Activated naive CD4-positive, alpha-beta T cell (primary cell): ENCODE data around the gene ZBED5.

Source experiments
- DNase-seq, 4 experiments: peaks; one replicate each; lab custom pipeline; 2025; lab: John Stamatoyannopoulos, UW

ZBED5 gene

GRCh38 chr11:10878408-10879214 is 20.8 kb upstream of the ZBED5 start:
- DNase-seq: no peak

- DNase-seq: no peak
These were observed 18.3 kb upstream of the ZBED5 start for GRCh38 chr11:10876158-10876557.

- no peak for DNase-seq
These were observed 17.7 kb upstream of the ZBED5 start for GRCh38 chr11:10875430-10876021.

- DNase-seq: no peak
These were observed 14.2 kb upstream of the ZBED5 start for GRCh38 chr11:10872097-10872496.

- no peak for DNase-seq
These were observed 10.5 kb upstream of the ZBED5 start for GRCh38 chr11:10868352-10868751.

GRCh38 chr11:10866893-10867331 is 9.1 kb upstream of the ZBED5 start:
- no peak for DNase-seq

GRCh38 chr11:10865837-10866270 is 8.0 kb upstream of the ZBED5 start:
- DNase-seq: no peak

GRCh38 chr11:10864688-10865087 is 6.8 kb upstream of the ZBED5 start:
- no peak for DNase-seq

GRCh38 chr11:10862446-10862845 is 4.6 kb upstream of the ZBED5 start:
- no peak for DNase-seq

- no peak for DNase-seq
These were observed 3.9 kb upstream of the ZBED5 start for GRCh38 chr11:10861799-10862198.

- no peak for DNase-seq
These were observed 3.2 kb upstream of the ZBED5 start for GRCh38 chr11:10861047-10861446.

GRCh38 chr11:10858439-10859325 is 829 bp upstream of the ZBED5 start:
- DNase-seq: peak; percentile 30 to 60 (median 48)

- DNase-seq: peak in 1 of 4 experiments; percentile 33
These were observed 469 bp downstream of the ZBED5 start for GRCh38 chr11:10857459-10857708.

GRCh38 chr11:10856689-10857458 is 979 bp downstream of the ZBED5 start:
- DNase-seq: no peak

GRCh38 chr11:10855295-10855694 is 2.6 kb downstream of the ZBED5 start:
- DNase-seq: no peak

- no peak for DNase-seq
These were observed 9.6 kb downstream of the ZBED5 start for GRCh38 chr11:10847960-10848860.

- DNase-seq: no peak
These were observed 11.2 kb downstream of the ZBED5 start for GRCh38 chr11:10846660-10847059.

- DNase-seq: no peak
These were observed 12.3 kb downstream of the ZBED5 start for GRCh38 chr11:10845589-10845988.

GRCh38 chr11:10844796-10845195 is 13.1 kb downstream of the ZBED5 start:
- DNase-seq: no peak

- DNase-seq: no peak
These were observed 13.5 kb downstream of the ZBED5 start for GRCh38 chr11:10844356-10844755.

- no peak for DNase-seq
These were observed 19.0 kb downstream of the ZBED5 start for GRCh38 chr11:10838881-10839280.
